Fibroblast of the aortic adventitia (primary cell): ENCODE data around the gene CACNB1. TPM values are rescaled to one million over a fixed set of nuclear protein-coding genes. Genes with fewer than 3 reads are reported as not detected.
A peak's percentile ranks its signal among the peaks of the same experiment; 100 is the strongest.

Experiments
- DNase-seq: peaks from one replicate; pipeline ENCODE4 v3.0.0-alpha.2; 2010; ENCODE audit warnings: low read depth
- H3K4me3 ChIP-seq: 2 replicates; pipeline ENCODE4 v1.5.1; 2011; ENCODE audit warnings: low read depth, mild to moderate bottlenecking, control low read depth, low read length, moderate library complexity
- total RNA-seq: library from RNA; depleted of rRNA; stranded (reverse); fragments of >200 nt; gene quantifications from 2 replicates; pipeline ENCODE4 v1.2.3, GENCODE V29; 2012; ENCODE audit warnings: low replicate concordance
- TF ChIP-seq, protein P1 (sequence below): IDR thresholded peaks from 2 replicates; pipeline ENCODE4 v1.5.1; 2011; ENCODE audit warnings: mild to moderate bottlenecking, low read length, control low read depth, inconsistent platforms; ENCODE audit not compliant: insufficient read depth

CACNB1 gene
- total RNA-seq, 1 donor = 7.0 TPM

DNA sequence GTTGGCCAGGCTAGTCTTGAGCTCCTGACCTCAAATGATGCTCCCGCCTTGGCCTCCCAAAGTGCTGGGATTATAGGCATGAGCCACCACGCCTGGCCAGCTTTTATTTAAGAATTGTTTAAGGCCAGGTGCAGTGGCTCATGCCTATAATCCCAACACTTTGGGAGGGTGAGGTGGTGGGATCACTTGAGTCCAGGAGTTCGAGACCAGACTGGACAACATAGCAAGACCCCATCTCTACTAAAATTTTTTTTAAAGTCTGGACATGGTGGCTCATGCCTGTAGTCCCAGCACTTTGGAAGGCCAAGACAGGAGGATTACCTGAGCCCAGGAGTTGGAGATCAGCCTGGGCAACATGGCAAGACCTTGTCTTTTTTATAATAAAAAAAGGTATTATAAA is 51.2 kb downstream of the CACNB1 start:
- DNase-seq = no peak
- TF ChIP-seq, protein P1, sequence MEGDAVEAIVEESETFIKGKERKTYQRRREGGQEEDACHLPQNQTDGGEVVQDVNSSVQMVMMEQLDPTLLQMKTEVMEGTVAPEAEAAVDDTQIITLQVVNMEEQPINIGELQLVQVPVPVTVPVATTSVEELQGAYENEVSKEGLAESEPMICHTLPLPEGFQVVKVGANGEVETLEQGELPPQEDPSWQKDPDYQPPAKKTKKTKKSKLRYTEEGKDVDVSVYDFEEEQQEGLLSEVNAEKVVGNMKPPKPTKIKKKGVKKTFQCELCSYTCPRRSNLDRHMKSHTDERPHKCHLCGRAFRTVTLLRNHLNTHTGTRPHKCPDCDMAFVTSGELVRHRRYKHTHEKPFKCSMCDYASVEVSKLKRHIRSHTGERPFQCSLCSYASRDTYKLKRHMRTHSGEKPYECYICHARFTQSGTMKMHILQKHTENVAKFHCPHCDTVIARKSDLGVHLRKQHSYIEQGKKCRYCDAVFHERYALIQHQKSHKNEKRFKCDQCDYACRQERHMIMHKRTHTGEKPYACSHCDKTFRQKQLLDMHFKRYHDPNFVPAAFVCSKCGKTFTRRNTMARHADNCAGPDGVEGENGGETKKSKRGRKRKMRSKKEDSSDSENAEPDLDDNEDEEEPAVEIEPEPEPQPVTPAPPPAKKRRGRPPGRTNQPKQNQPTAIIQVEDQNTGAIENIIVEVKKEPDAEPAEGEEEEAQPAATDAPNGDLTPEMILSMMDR = no peak
- no peak overlapping the region for H3K4me3 ChIP-seq

DNA sequence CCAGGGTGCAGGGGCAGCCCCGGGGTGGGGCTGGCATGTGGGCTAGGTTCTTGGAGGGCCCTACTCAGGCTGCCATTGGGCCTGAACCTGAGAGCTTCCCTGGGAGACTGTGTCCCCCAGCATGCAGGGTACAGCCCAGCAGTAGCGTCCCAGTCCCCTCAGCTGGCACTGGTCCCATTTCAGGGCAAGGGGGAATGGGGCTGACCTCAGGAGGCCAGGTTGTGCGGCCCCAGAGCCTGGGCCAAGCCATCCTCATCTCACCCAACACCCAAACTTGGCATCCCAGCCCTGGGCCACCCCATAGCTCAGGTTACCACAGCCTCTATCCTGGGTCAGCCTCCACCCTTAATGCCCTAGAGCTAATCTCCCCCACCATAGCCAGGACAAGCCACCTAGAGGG is 52.3 kb downstream of the CACNB1 start:
- TF ChIP-seq, protein P1 = no peak
- DNase-seq = no peak
- no peak overlapping the region for H3K4me3 ChIP-seq

DNA sequence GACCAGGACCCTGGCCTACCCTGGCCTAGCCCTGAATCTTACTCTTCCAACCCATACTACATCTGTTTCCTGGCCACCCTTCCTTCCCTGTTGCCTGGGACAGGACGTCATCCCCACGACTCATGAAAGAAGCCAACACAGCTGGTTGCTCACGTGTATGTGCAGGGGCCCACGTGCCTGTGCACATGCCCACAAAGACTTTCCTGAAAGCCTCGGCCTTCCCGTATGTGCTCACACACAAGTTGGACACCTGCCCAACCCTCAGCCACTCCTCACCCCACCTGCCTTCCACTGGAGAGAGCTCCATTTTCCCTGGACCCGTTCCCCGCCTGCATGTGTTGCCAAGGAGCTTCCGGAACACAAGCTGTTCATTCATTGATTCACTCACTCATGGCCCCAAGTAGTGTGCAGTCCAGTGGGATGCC is 53.0 kb downstream of the CACNB1 start:
- TF ChIP-seq, protein P1 = no peak
- peak; percentile 95 for DNase-seq

DNA sequence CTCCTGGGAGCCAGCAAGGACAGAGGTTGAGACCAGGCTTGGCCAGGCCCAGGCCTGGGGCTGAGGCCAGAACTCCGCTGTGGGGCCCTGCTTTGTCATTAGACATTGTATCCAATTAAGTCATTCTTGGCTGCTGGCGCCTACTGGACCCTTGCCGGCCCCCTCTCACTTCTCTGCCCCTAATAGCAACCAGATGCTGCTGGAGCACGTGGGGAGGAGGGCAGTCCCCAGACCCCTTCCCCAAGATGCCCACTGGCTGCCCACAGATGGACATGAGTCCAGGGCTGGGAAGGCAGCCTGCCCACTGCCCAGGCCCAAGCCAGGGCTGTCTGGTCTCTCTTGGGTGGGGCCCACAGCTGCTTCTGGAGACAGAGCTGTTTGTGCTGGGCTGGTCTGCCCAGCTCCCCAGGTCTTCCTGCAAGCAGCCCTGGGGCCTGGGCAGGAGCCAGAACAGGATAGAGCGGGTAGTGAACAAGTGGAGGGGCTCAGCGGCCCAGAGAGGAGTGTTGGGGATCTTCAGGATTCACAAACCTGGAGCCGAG is 53.8 kb downstream of the CACNB1 start:
- TF ChIP-seq, protein P1 = no peak
- peak; percentile 47 for DNase-seq
- no peak overlapping the region for H3K4me3 ChIP-seq

More for the DNA sequence above, 53.0 kb downstream of the CACNB1 start:
- H3K4me3 ChIP-seq = no peak overlapping the region

DNA sequence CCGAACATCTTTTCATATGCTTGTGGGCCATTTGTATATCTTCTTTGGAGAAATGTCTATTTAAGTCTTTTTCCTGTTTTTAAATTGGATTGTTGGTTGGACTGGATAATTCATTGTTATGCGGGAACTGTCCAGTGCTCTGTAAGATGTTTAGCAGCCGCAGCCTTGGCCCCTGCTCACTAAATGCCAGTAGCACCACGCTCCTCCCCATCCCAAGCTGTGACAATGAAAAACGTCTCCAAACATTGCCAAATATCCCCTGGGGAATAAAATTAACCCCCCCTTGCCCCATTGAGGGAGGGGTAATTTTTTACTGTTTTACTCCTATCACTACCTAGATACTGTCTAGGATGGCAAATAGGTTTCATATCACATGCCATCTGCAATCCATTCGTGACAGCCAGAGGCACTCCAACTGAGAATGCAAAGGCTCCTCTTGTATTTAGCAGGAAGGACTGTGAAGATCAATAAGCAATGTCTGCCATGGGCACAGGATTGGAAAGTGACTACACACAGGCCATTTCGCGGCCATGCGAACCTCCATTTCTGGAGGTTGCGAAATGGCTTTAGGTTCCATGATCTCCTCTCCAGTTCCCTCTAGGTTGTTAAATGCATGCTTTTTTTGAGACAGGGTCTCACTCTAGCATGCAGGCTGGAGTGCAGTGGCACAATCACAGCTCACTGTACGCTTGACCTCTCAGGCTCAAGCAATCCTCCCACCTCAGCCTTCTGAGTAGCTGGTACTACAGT is 55.4 kb downstream of the CACNB1 start:
- no peak overlapping the region for H3K4me3 ChIP-seq
- TF ChIP-seq, protein P1 = no peak
- no peak for DNase-seq

DNA sequence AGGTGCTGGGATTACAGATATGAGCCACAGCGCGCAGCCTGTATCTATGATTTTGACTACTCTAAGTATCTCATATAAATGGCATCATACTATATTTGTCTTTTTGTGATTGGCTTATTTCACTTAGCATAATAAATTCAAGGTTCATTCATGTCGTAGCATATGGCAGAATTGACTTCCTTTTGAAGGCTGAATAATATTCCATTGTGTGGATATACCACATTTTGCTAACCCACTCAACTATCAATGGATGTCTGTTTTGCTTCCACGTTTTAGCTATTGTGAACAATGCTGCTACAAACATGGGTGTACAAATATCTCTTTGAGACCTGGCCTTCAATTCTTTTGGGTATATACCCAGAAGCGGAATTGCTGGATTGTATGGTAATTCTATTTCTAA is 56.2 kb downstream of the CACNB1 start:
- DNase-seq = no peak
- H3K4me3 ChIP-seq = no peak overlapping the region
- TF ChIP-seq, protein P1 = no peak
